SK-N-SH (cell line): ENCODE results near the gene TCF25. TPM values are rescaled to one million over a fixed set of nuclear protein-coding genes. Genes with fewer than 3 reads are reported as not detected.
"Not testable (repeated sequence)": the region's sequence is repeated elsewhere in the genome, so short reads cannot be mapped to it uniquely, and the experiment has no call there.

Source experiments
- CTCF ChIA-PET: fragments of 300-600, 350-600 bp; formaldehyde crosslinking; extraction: SDS; loops from one replicate; lab custom pipeline; 2021; lab: Yijun Ruan, JAX
- POLR2A ChIA-PET: fragments of 350-600 bp; sonication (Branson Sonifier 250); formaldehyde crosslinking; extraction: SDS; loops from one replicate; lab custom pipeline; 2020; ENCODE audit warnings: antibody characterized with exemption, inconsistent platforms; lab: Yijun Ruan, JAX
- DNase-seq: peaks from one replicate; pipeline ENCODE4 v3.0.0; 2012
- H2AFZ ChIP-seq: fragments of 200-600 bp; sonication (generic); 2 replicates; pipeline ENCODE4 v1.8.1; 2016; ENCODE audit warnings: antibody characterized with exemption, mild to moderate bottlenecking, low read depth
- H3F3A ChIP-seq: fragments of 200-600 bp; sonication (generic); replicated peaks from 2 replicates; pipeline ENCODE3; 2016; ENCODE audit warnings: antibody characterized with exemption, mild to moderate bottlenecking; ENCODE audit not compliant: insufficient read depth
- H3K27ac ChIP-seq, 2 experiments: fragments of 200-500 bp in 1 of 2; fragments of 200-600 bp in 1 of 2; sonication (Bioruptor generic) in 1 of 2; sonication (generic), shearing (Covaris generic) in 1 of 2; 2 replicates each; pipeline versions ENCODE4 v1.5.1 to v1.6.1; 2014 to 2016; ENCODE audit warnings: low read depth in 2 of 2, inconsistent platforms in 1 of 2, low read length in 1 of 2, mild to moderate bottlenecking in 1 of 2, mixed read lengths in 1 of 2
- H3K27me3 ChIP-seq: fragments of 200-600 bp; sonication (generic), shearing (Covaris generic); 2 replicates; pipeline ENCODE4 v1.6.1; 2016; ENCODE audit warnings: mixed run types; ENCODE audit not compliant: insufficient read depth
- H3K36me3 ChIP-seq, 2 experiments: fragments of 200-500 bp in 1 of 2; fragments of 200-600 bp in 1 of 2; sonication (Bioruptor generic) in 1 of 2; sonication (generic) in 1 of 2; replicated peaks in 1 of 2; 2 replicates each; pipeline versions ENCODE3 to v1.5.1; 2014 to 2016; ENCODE audit warnings: low read length in 1 of 2, mild to moderate bottlenecking in 1 of 2; ENCODE audit not compliant: insufficient read depth in 2 of 2, control insufficient read depth in 1 of 2
- H3K4me1 ChIP-seq, 2 experiments: fragments of 200-500 bp in 1 of 2; fragments of 200-600 bp in 1 of 2; sonication (Bioruptor generic) in 1 of 2; sonication (generic), shearing (Covaris generic) in 1 of 2; 2 replicates each; pipeline versions ENCODE4 v1.5.1 to v1.6.1; 2014 to 2016; ENCODE audit warnings: low read depth in 1 of 2, low read length in 1 of 2, mixed run types in 1 of 2; ENCODE audit not compliant: insufficient read depth in 2 of 2, control insufficient read depth in 1 of 2
- H3K4me2 ChIP-seq: fragments of 200-600 bp; sonication (generic), shearing (Covaris generic); 2 replicates; pipeline ENCODE4 v1.6.1; 2017; ENCODE audit warnings: mixed run types
- H3K4me3 ChIP-seq, 2 experiments: fragments of 200-500 bp in 1 of 2; fragments of 200-600 bp in 1 of 2; sonication (Bioruptor generic) in 1 of 2; sonication (generic), shearing (Covaris generic) in 1 of 2; 2 replicates each; pipeline versions ENCODE4 v1.5.1 to v1.8.1; 2014 to 2016; ENCODE audit warnings: low read depth in 2 of 2, inconsistent platforms in 1 of 2, low read length in 1 of 2, mild to moderate bottlenecking in 1 of 2, mixed read lengths in 1 of 2, moderate library complexity in 1 of 2
- H3K79me2 ChIP-seq: fragments of 200-600 bp; sonication (generic); 2 replicates; pipeline ENCODE4 v1.8.1; 2017; ENCODE audit warnings: mild to moderate bottlenecking; ENCODE audit not compliant: insufficient read depth
- H3K9ac ChIP-seq: fragments of 200-600 bp; sonication (generic); 2 replicates; pipeline ENCODE4 v1.6.1; 2017; ENCODE audit warnings: mixed run types
- H3K9me2 ChIP-seq: fragments of 200-600 bp; sonication (generic); 2 replicates; pipeline ENCODE4 v1.6.1; 2017; ENCODE audit warnings: mixed run types
- H3K9me3 ChIP-seq: fragments of 200-600 bp; sonication (generic); 2 replicates; pipeline ENCODE4 v1.6.1; 2017; ENCODE audit warnings: mixed run types, mild to moderate bottlenecking, moderate library complexity
- H4K20me1 ChIP-seq: fragments of 200-600 bp; sonication (generic); 2 replicates; pipeline ENCODE4 v1.6.1; 2017; ENCODE audit warnings: mild to moderate bottlenecking, mixed run types; ENCODE audit not compliant: insufficient read depth
- CTCF ChIP-seq: fragments of 200-600 bp; sonication (generic); IDR thresholded peaks from 2 replicates; pipeline ENCODE4 v1.6.1; 2017; ENCODE audit warnings: antibody characterized with exemption, mild to moderate bottlenecking, moderate library complexity
- EP300 ChIP-seq, 2 experiments: IDR thresholded peaks; 2 replicates each; pipeline versions ENCODE4 v1.4.0 to v1.6.1; 2012; ENCODE audit warnings: borderline replicate concordance in 1 of 2, low read depth in 1 of 2, low read length in 1 of 2
- FOXM1 ChIP-seq: IDR thresholded peaks from 2 replicates; pipeline ENCODE4 v1.4.0; 2012; ENCODE audit warnings: low read depth, mild to moderate bottlenecking
- JUND ChIP-seq: IDR thresholded peaks from 2 replicates; pipeline ENCODE4 v1.4.0; 2012
- NRF1 ChIP-seq: IDR thresholded peaks from 2 replicates; pipeline ENCODE4 v1.6.1; 2012; ENCODE audit warnings: low read depth, mild to moderate bottlenecking, low read length
- SMC3 ChIP-seq: IDR thresholded peaks from 2 replicates; pipeline ENCODE4 v1.6.1; 2012; ENCODE audit warnings: low read depth, low read length, improper control_type of control experiment
- TAF1 ChIP-seq: IDR thresholded peaks from 2 replicates; pipeline ENCODE4 v1.6.1; 2012; ENCODE audit warnings: low read depth, mild to moderate bottlenecking, low read length, moderate library complexity, borderline replicate concordance
- TEAD4 ChIP-seq: IDR thresholded peaks from 2 replicates; pipeline ENCODE4 v1.4.0; 2012; ENCODE audit warnings: mild to moderate bottlenecking, borderline replicate concordance; ENCODE audit not compliant: insufficient read depth
- USF1 ChIP-seq: IDR thresholded peaks from 2 replicates; pipeline ENCODE4 v1.4.0; 2012; ENCODE audit warnings: low read depth, borderline replicate concordance
- WGBS: methylation state at CpG from one replicate; pipeline ENCODE4 v1.1.6; 2017; ENCODE audit warnings: low lambda C conversion rate; 5-methylcytosine and 5-hydroxymethylcytosine counted together
- polyA plus RNA-seq, 3 experiments: library from polyadenylated mRNA; depleted of rRNA; stranded (reverse); fragments of >200 nt; gene quantifications; 2 replicates each; pipeline ENCODE4 v1.2.3, GENCODE V29; 2012

The TCF25 gene
- polyA plus RNA-seq, 1 of the 3 experiments (the other 2 are of a cell fraction), result 208 TPM

GRCh38 chr16:89831810-89832328, 41.5 kb upstream of the TCF25 start:
- peaks cover 0 to 8% of the 10 kb centered on the region in 2 experiments for H3K36me3 ChIP-seq
- no peaks in the 10 kb centered on the region for H3K9me2 ChIP-seq
- ChIA-PET POLR2A (no interaction called here), CTCF (interaction anchor here (1.2 kb wide), 2 partner anchors 11 to 29 kb away, joined by 4 read pairs; no protein-coding TSS in a partner anchor)
- H3K27ac ChIP-seq, result no peak overlapping the region
- no peaks in the 10 kb centered on the region for H3K79me2 ChIP-seq
- WGBS, result 97% methylated on average over 18 of the region's 25 CpGs
- H3K4me1 ChIP-seq, result peaks cover 0 to 14% of the 10 kb centered on the region in 2 experiments; a peak in 1 of 4 replicates
- H3K4me2 ChIP-seq, result no peak overlapping the region
- TF ChIP-seq SMC3 (no peak), EP300 (IDR thresholded peaks at IDR 0.05; ENCODE audit: borderline replicate concordance in 1 of 2, low read depth in 1 of 2, low read length in 1 of 2) (no peak), FOXM1 (no peak), TAF1 (no peak), NRF1 (no peak), JUND (no peak), USF1 (no peak), TEAD4 (no peak), CTCF (no peak)
- 0 out of 2 replicates have a peak, but pooled peaks cover 14% of the 10 kb centered on the region for H4K20me1 ChIP-seq
- H3K4me3 ChIP-seq, result no peak overlapping the region
- no peak for DNase-seq
- no peak overlapping the region for H3K9ac ChIP-seq
- no peaks in the 10 kb centered on the region for H3K9me3 ChIP-seq
- H2AFZ ChIP-seq, result no peak overlapping the region
- no peaks in the 10 kb centered on the region for H3K27me3 ChIP-seq
- H3F3A ChIP-seq, result peaks cover 9% of the 10 kb centered on the region

GRCh38 chr16:89833664-89834363, 39.6 kb upstream of the TCF25 start:
- H3K4me1 ChIP-seq, result peaks cover 0 to 11% of the 10 kb centered on the region in 2 experiments; a peak in 1 of 4 replicates
- H3K9ac ChIP-seq, H3K4me3 ChIP-seq, CTCF ChIA-PET, POLR2A ChIA-PET, H3K9me3 ChIP-seq, H3K27ac ChIP-seq, H3K9me2 ChIP-seq, H3K4me2 ChIP-seq, DNase-seq, H3F3A ChIP-seq, H3K79me2 ChIP-seq, H2AFZ ChIP-seq, H3K36me3 ChIP-seq, H3K27me3 ChIP-seq: not testable (repeated sequence)
- WGBS, result 97% methylated on average over 24 of the region's 39 CpGs
- 0 out of 2 replicates have a peak, but pooled peaks cover 14% of the 10 kb centered on the region for H4K20me1 ChIP-seq

- H4K20me1 ChIP-seq, H3K9me2 ChIP-seq, H3K27me3 ChIP-seq, H3K4me1 ChIP-seq, H3K4me3 ChIP-seq, H3F3A ChIP-seq, H3K36me3 ChIP-seq, H3K27ac ChIP-seq, H2AFZ ChIP-seq, CTCF ChIA-PET, H3K9ac ChIP-seq, H3K79me2 ChIP-seq, H3K4me2 ChIP-seq, H3K9me3 ChIP-seq, POLR2A ChIA-PET, DNase-seq: not testable (repeated sequence)
- 97% methylated on average over 33 of the region's 42 CpGs for WGBS
Measured at GRCh38 chr16:89834813-89835363, 38.5 kb upstream of the TCF25 start.

- H3K9me3 ChIP-seq, H3K27ac ChIP-seq, H2AFZ ChIP-seq, H3K9ac ChIP-seq, H3K79me2 ChIP-seq, H3K4me1 ChIP-seq, POLR2A ChIA-PET, H3F3A ChIP-seq, H3K27me3 ChIP-seq, H3K4me2 ChIP-seq, H3K4me3 ChIP-seq, DNase-seq, H4K20me1 ChIP-seq, H3K36me3 ChIP-seq, H3K9me2 ChIP-seq: not testable (repeated sequence)
- CTCF ChIA-PET, result interaction anchor here (1.2 to 3.2 kb wide), 2 partner anchors 24 to 44 kb away, joined by 4 to 17 read pairs; no protein-coding TSS in a partner anchor
- whole genome bisulfite sequencing, result 85% methylated on average over 15 of the region's 15 CpGs
Measured at GRCh38 chr16:89836484-89836883, 36.9 kb upstream of the TCF25 start.
